Prostate gland (tissue), 2 donors: ENCODE results near the gene TMEM87A. TPM values are rescaled to one million over a fixed set of nuclear protein-coding genes. Genes with fewer than 3 reads are reported as not detected.
"Not testable (repeated sequence)": the region's sequence is repeated elsewhere in the genome, so short reads cannot be mapped to it uniquely, and the experiment has no call there.

Experiments
- DNase-seq: peaks from one replicate; pipeline ENCODE4 v3.0.0-alpha.2; 2019; ENCODE audit warnings: low spot score
- H3K27ac ChIP-seq, 2 donors: fragments of 200-600 bp; sonication (generic); 2 replicates each; pipeline ENCODE4 v1.5.1; 2017 to 2019
- H3K27me3 ChIP-seq: fragments of 200-600 bp; sonication (generic); replicated peaks from 2 replicates; pipeline ENCODE4 v1.5.1; 2019; ENCODE audit not compliant: insufficient read depth
- H3K36me3 ChIP-seq, 2 donors: fragments of 200-600 bp; sonication (generic); 1 replicate in 1 of 2; 2 replicates in 1 of 2; pipeline versions ENCODE4 v1.5.1 to v1.8.1; 2017 to 2019
- H3K4me1 ChIP-seq: fragments of 200-600 bp; sonication (generic); replicated peaks from 2 replicates; pipeline ENCODE4 v1.5.1; 2019
- H3K4me3 ChIP-seq, 2 donors: fragments of 200-600 bp; sonication (generic); 2 replicates each; pipeline ENCODE4 v1.5.1; 2017 to 2019
- H3K9me3 ChIP-seq: fragments of 200-600 bp; sonication (generic); 2 replicates; pipeline ENCODE4 v1.5.1; 2017
- CTCF ChIP-seq, 4 experiments: fragments of 200-600 bp in 2 of 4; fragments of 450-650 bp in 2 of 4; sonication (generic) in 2 of 4; IDR thresholded peaks; 1 replicate in 3 of 4; 2 replicates in 1 of 4; pipeline ENCODE4 v1.5.1; 2016 to 2019; ENCODE audit warnings: antibody characterized with exemption in 4 of 4, mild to moderate bottlenecking in 2 of 4, moderate library complexity in 2 of 4
- POLR2A ChIP-seq: fragments of 450-650 bp; IDR thresholded peaks from one replicate; pipeline ENCODE4 v1.6.1; 2016; ENCODE audit warnings: antibody characterized with exemption, mild to moderate bottlenecking
- POLR2AphosphoS5 ChIP-seq: sonication (generic); formaldehyde crosslinking; IDR thresholded peaks from one replicate; pipeline ENCODE4 v1.6.1; 2017; ENCODE audit warnings: antibody characterized with exemption
- WGBS: methylation state at CpG from one replicate; pipeline ENCODE4 v1.1.5; 2018; 5-methylcytosine and 5-hydroxymethylcytosine counted together
- intact Hi-C: fragments of 100-400 bp; cut with DNase I; formaldehyde crosslinking; loops from one replicate; pipeline ENCODE4 v1.14.2; 2022
- total RNA-seq, 2 donors: library from RNA; depleted of rRNA; stranded (reverse); fragments of >200 nt; gene quantifications; one replicate each; pipeline ENCODE4 v1.1.0, GENCODE V29; 2016

TMEM87A gene, protein sequence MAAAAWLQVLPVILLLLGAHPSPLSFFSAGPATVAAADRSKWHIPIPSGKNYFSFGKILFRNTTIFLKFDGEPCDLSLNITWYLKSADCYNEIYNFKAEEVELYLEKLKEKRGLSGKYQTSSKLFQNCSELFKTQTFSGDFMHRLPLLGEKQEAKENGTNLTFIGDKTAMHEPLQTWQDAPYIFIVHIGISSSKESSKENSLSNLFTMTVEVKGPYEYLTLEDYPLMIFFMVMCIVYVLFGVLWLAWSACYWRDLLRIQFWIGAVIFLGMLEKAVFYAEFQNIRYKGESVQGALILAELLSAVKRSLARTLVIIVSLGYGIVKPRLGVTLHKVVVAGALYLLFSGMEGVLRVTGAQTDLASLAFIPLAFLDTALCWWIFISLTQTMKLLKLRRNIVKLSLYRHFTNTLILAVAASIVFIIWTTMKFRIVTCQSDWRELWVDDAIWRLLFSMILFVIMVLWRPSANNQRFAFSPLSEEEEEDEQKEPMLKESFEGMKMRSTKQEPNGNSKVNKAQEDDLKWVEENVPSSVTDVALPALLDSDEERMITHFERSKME
- total RNA-seq, result 100 to 1,000 TPM in 1 of 2 donors, 10 to 100 TPM in 1; 88.6 to 130 TPM

DNA sequence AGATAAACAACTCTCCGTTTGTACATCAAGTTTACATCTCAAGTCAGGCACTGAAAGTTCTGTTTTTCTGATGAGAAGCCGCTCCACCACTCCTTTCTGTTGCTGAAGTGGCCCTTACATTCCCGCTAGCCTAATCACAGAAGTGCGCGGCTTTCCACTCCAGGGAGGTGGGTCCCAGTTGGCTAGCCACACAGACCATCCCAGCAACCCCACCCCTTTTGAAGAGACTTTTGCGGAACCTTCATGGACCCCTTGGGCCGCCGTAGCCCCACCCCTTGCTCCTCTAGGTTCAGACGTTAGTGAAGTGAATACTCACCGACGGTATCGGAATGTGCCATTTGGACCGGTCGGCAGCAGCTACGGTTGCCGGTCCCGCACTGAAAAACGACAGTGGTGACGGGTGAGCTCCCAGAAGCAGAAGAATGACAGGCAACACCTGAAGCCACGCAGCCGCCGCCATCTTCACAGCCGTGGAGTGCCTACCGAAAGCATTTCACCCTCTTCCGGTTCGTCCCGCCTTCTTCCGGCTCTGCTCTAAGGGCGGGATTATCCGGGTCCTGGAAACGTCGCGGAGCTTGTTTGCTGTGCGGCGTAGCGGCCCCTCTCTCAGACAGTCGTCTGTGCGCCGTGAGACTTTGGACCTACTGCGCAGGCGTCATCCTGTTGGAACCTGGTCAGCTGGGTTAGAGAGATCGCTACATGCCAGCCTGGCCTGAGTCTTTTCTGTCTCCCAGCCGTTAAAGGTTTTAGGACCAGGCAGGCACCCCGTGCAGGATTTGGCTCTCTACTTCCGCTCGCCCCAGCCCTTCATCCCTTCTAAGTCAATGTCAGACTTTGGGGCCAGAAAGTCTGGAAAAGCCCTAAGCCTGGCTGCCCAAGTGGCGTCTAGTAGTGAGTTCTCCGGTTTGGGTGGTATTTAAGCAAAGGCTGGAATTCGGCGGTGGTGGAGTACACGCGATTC, at the start of gene TMEM87A, which contains the start of gene GANC:
TMEM87A (minus strand) TSS at position 495 of the 961 bp plus-strand sequence; CDS start at position 460, 35 bp downstream.
GANC (plus strand) TSS at position 263 of the 961 bp plus-strand sequence. CDS start 1,281 bp downstream, outside the sequence.
- DNase-seq, result peak; percentile 99
- intact Hi-C loops, result loop anchor here (5.0 kb wide), 1 partner anchor 179 kb away; no protein-coding TSS in a partner anchor
- Histone ChIP-seq H3K9me3 (no peaks in the 10 kb centered on the region), H3K36me3 (no peaks in the 10 kb centered on the region), H3K4me1 (peaks cover 7% of the 10 kb centered on the region), H3K27ac (peak within 1 kb of the TSS; percentile 95 to 99), H3K27me3 (no peaks in the 10 kb centered on the region), H3K4me3 (peak within 1 kb of the TSS; percentile 53 to 79)
- WGBS, result under 1% methylated on average over 52 of the region's 52 CpGs
- TF ChIP-seq POLR2AphosphoS5, result peak; percentile 94
- TF ChIP-seq POLR2A, result peak; percentile 81
- peak in 1 of 4 experiments; percentile 4 for TF ChIP-seq CTCF (IDR thresholded peaks at IDR 0.05)

GRCh38 chr15:42319206-42319605, 46.0 kb upstream of the TMEM87A start:
- H3K36me3 ChIP-seq, result no peaks in the 10 kb centered on the region
- H3K4me3 ChIP-seq, result no peak overlapping the region
- intact Hi-C loops, result no loop called here
- DNase-seq, result no peak
- no peak for TF ChIP-seq CTCF (IDR thresholded peaks at IDR 0.05)
- TF ChIP-seq POLR2AphosphoS5, result no peak
- no peak for TF ChIP-seq POLR2A
- no peaks in the 10 kb centered on the region for H3K4me1 ChIP-seq
- no peak overlapping the region for H3K27ac ChIP-seq
- WGBS, result 94% methylated on average over 2 of the region's 2 CpGs
- no peaks in the 10 kb centered on the region for H3K27me3 ChIP-seq
- H3K9me3 ChIP-seq, result no peaks in the 10 kb centered on the region

DNA sequence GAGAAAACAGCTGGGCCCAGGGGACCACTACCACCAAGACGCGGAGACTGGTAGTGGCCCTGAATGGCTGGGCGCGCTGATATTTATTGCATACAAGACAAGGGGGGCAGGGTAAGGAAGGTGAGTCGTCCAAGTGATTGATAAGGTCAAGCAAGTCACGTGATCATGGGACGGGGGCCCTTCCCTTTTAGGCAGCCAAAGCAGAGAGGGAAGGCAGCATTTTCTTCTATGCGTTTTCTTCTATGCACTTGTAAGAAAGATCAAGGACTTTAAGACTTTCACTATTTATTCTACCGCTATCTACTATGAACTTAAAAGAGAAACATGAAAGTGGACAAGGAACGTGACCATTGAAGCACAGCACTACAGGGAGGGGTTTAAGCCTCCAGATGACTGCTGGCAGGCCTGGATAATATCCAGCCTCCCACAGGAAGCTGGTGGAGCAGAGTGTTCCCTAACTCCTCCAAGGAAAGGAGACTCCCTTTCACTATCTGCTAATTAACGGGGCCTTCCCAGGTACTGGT, 43.1 kb upstream of the TMEM87A start:
- WGBS, result 71% methylated on average over 11 of the region's 11 CpGs
- H3K36me3 ChIP-seq, H3K4me1 ChIP-seq, intact Hi-C loops, H3K27me3 ChIP-seq, H3K4me3 ChIP-seq, DNase-seq, H3K27ac ChIP-seq, H3K9me3 ChIP-seq: not testable (repeated sequence)

- no peak for DNase-seq
- no peak overlapping the region for H3K4me3 ChIP-seq
- H3K4me1 ChIP-seq, result no peaks in the 10 kb centered on the region
- intact Hi-C loops, result no loop called here
- H3K27ac ChIP-seq, result no peak overlapping the region
- H3K9me3 ChIP-seq, result no peaks in the 10 kb centered on the region
- no peaks in the 10 kb centered on the region for H3K27me3 ChIP-seq
- no peaks in the 10 kb centered on the region for H3K36me3 ChIP-seq
- TF ChIP-seq POLR2AphosphoS5, result no peak
- no peak for TF ChIP-seq CTCF (IDR thresholded peaks at IDR 0.05)
- no peak for TF ChIP-seq POLR2A
- WGBS, result 79% methylated on average over 1 of the region's 1 CpG
Observed at GRCh38 chr15:42315521-42315920, 42.3 kb upstream of the TMEM87A start.

- WGBS, result 92% methylated on average over 1 of the region's 1 CpG
- Histone ChIP-seq H3K27ac (no peak overlapping the region), H3K4me1 (no peaks in the 10 kb centered on the region), H3K27me3 (no peaks in the 10 kb centered on the region), H3K9me3 (no peaks in the 10 kb centered on the region), H3K4me3 (no peak overlapping the region), H3K36me3 (no peaks in the 10 kb centered on the region)
- TF ChIP-seq POLR2A (no peak), POLR2AphosphoS5 (no peak), CTCF (IDR thresholded peaks at IDR 0.05) (no peak)
- intact Hi-C loops, result no loop called here
- DNase-seq, result no peak
Observed at GRCh38 chr15:42314818-42315217, 41.6 kb upstream of the TMEM87A start.
